Motor neuron (in vitro differentiated cells): ENCODE measurements around the gene ZCCHC2. TPM values are rescaled to one million over a fixed set of nuclear protein-coding genes. Genes with fewer than 3 reads are reported as not detected.

Experiments
- ATAC-seq, 8 experiments: fragments of 200-7000 bp; cut with Tn5 transposase; replicated peaks in 6 of 8; 2 replicates each; pipeline ENCODE4 v1.8.0; 2021; ENCODE audit warnings: mild to moderate bottlenecking in 8 of 8, moderate library complexity in 8 of 8
- H3K27ac ChIP-seq, 2 donors: fragments of 250-450 bp; sonication (Bioruptor Pico); 2 replicates each; pipeline ENCODE4 v1.9.0; 2021; ENCODE audit warnings: antibody characterized with exemption in 2 of 2, mild to moderate bottlenecking in 2 of 2, moderate library complexity in 1 of 2
- H3K4me1 ChIP-seq, 2 donors: fragments of 250-450 bp; sonication (Bioruptor Pico); replicated peaks in 1 of 2; 2 replicates each; pipeline ENCODE4 v1.6.1; 2021; ENCODE audit warnings: antibody characterized with exemption in 2 of 2, mild to moderate bottlenecking in 2 of 2, moderate library complexity in 1 of 2
- H3K4me3 ChIP-seq, 5 donors: fragments of 250-450 bp; sonication (Bioruptor Pico); 2 replicates each; pipeline ENCODE4 v1.9.0; 2021; ENCODE audit warnings: antibody characterized with exemption in 5 of 5, mild to moderate bottlenecking in 5 of 5, moderate library complexity in 4 of 5
- WGBS, 10 experiments: fragments of 450-650 bp; shearing (Covaris generic); methylation state at CpG; one replicate each; pipeline ENCODE4 v1.0.0; 2022; 5-methylcytosine and 5-hydroxymethylcytosine counted together
- in situ Hi-C, 9 experiments: fragments of 400-800 bp; cut with MboI; loops; one replicate each; pipeline ENCODE4 v1.15.0; 2021; ENCODE audit warnings: low sequenced_read_pairs in 9 of 9, low pct_unique_long_range_greater_than_20kb in 2 of 9; ENCODE audit not compliant: unreplicated experiment in 9 of 9
- total RNA-seq, 8 experiments: library from RNA; unstranded; fragments of 300-600 nt; gene quantifications; 2 replicates each; pipeline versions ENCODE4 v1.2.3 to v1.2.4, GENCODE V29; 2022

The ZCCHC2 gene
- total RNA-seq, 8 experiments from 2014 or later: 6.0 to 18.2 (median 12.0) TPM

GRCh38 chr18:62610701-62611411 lies 88.0 kb downstream of the ZCCHC2 start:
- in situ Hi-C loops: no loop called here
- Histone ChIP-seq H3K4me1 (peaks cover 20 to 35% of the 10 kb centered on the region in 2 donors), H3K27ac (peak overlapping the region in 1 of 2 donors; percentile 2), H3K4me3 (no peak overlapping the region)
- peak in 5 of 8 experiments; percentile 69 to 83 (median 82) for ATAC-seq
- 13 to 80% (median 31%) methylated on average over 1 to 11 of the region's 24 CpGs; no CpG with 5 or more reads in 2 of the 10 experiments for WGBS, 10 experiments

- Histone ChIP-seq H3K4me3 (no peak overlapping the region), H3K4me1 (peaks cover 20 to 28% of the 10 kb centered on the region in 2 donors), H3K27ac (no peak overlapping the region)
- in situ Hi-C loops: no loop called here
- 20 to 100% (median 90%) methylated on average over 1 to 5 of the region's 32 CpGs; no CpG with 5 or more reads in 4 of the 10 experiments for WGBS, 10 experiments
- ATAC-seq: peak in 5 of 8 experiments; percentile 18 to 64 (median 38)
Measured at GRCh38 chr18:62611453-62612288, 88.8 kb downstream of the ZCCHC2 start.

DNA sequence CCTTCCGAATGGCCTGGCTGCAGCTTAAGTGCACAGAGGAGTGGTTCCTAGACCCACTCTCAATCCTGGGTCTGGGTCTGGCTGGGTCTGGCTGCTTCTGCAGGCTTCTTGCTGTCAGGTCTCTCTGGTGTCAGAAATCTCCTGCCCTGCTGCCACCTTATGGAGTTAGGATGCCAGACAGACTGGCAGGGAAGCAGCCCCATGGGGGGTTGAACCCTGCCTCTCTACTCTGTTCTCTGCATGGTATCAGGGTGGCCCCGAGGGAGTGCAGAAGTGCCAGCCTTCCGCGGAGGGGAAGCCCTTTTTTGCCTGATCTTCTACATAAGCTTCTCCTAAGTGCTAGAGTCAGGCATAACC lies 89.4 kb downstream of the ZCCHC2 start:
- H3K4me1 ChIP-seq: peaks cover 20 to 28% of the 10 kb centered on the region in 2 donors
- WGBS, 10 experiments: 60 to 100% (median 88%) methylated on average over 1 to 3 of the region's 4 CpGs; no CpG with 5 or more reads in 5 of the 10 experiments
- in situ Hi-C loops: no loop called here
- H3K27ac ChIP-seq: no peak overlapping the region
- peak in 1 of 8 experiments; percentile 5 for ATAC-seq
- H3K4me3 ChIP-seq: no peak overlapping the region

DNA sequence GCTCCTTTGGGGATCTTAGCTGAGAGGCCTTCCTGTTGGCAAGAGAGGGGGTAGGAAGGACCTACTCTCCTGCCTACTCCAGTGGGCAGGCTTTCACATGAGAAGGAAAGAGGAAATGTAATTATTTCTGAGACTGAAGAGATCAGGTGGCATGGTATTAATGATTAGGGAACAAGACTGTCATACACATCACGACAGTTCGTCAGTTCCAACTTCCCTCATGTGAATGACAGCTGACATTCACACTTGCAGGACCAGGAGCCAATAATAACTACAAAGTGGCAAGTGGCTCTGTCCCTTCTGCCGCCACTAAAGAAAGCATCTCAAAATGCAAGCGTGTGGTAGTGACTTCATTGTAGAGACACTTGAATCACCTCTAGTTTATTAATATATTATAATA lies 90.0 kb downstream of the ZCCHC2 start:
- Histone ChIP-seq H3K27ac (no peak overlapping the region), H3K4me1 (peaks cover 20 to 28% of the 10 kb centered on the region in 2 donors), H3K4me3 (no peak overlapping the region)
- WGBS, 10 experiments: 80 to 100% (median 100%) methylated on average over 1 to 4 of the region's 4 CpGs; no CpG with 5 or more reads in 2 of the 10 experiments
- no peak for ATAC-seq
- in situ Hi-C loops: no loop called here

GRCh38 chr18:62614494-62614893 lies 91.7 kb downstream of the ZCCHC2 start:
- in situ Hi-C loops: no loop called here
- Histone ChIP-seq H3K4me1 (peaks cover 20 to 28% of the 10 kb centered on the region in 2 donors), H3K4me3 (no peak overlapping the region), H3K27ac (no peak overlapping the region)
- no peak for ATAC-seq
- WGBS, 10 experiments: 80 to 100% (median 95%) methylated on average over 1 to 9 of the region's 9 CpGs; no CpG with 5 or more reads in 2 of the 10 experiments

GRCh38 chr18:62616331-62616805 lies 93.5 kb downstream of the ZCCHC2 start:
- Histone ChIP-seq H3K27ac (no peak overlapping the region), H3K4me3 (no peak overlapping the region), H3K4me1 (peaks cover 5 to 12% of the 10 kb centered on the region in 2 donors)
- 4 to 100% (median 59%) methylated on average over 1 to 17 of the region's 18 CpGs; no CpG with 5 or more reads in 2 of the 10 experiments for WGBS, 10 experiments
- in situ Hi-C loops: no loop called here
- peak in 1 of 8 experiments; percentile 47 for ATAC-seq

DNA sequence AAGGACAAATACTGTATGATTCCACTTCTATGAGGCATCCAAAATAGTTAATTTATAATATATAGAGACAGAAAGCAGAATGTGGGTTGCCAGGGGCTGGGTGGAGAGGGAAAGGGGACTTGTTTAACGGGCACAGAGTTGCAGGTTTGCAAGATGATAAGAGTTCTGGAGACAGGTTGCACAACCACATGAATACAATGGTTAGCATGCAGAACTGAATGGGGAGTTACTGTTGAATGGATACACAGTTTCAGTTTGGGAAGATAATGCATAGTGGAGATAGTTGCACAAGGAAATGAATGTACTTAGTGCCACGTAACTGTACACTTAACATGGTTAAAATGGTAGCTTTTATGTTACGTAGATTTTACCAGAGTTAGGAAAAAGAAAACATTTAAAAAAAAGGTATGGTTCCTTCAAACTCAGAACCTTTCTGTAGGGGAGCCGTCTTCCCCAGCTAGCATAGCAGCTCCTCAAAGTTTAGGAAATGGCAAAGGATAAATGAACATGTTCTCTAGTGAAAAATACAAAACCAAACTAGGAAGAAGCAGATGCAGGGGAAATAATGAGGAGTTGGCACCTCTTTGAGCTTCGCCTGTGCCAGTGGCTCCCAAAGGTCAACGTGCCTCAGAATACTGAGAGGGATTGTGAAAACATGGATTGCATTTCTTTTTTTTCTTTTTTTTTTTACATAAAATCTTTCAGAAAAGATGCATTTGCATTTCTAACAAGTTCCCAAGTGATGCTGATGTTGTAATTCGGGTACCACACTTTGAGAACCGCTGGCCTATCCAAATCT lies 95.2 kb downstream of the ZCCHC2 start:
- no peaks in the 10 kb centered on the region for H3K4me1 ChIP-seq
- WGBS, 10 experiments: 65 to 100% (median 84%) methylated on average over 2 to 8 of the region's 8 CpGs
- in situ Hi-C loops: no loop called here
- no peak for ATAC-seq
- no peak overlapping the region for H3K27ac ChIP-seq
- no peak overlapping the region for H3K4me3 ChIP-seq

- H3K4me1 ChIP-seq: no peaks in the 10 kb centered on the region
- no peak for ATAC-seq
- no peak overlapping the region for H3K4me3 ChIP-seq
- in situ Hi-C loops: no loop called here
- no peak overlapping the region for H3K27ac ChIP-seq
- WGBS, 10 experiments: 80 to 83% methylated on average over 1 of the region's 1 CpG; no CpG with 5 or more reads in 8 of the 10 experiments
Measured at GRCh38 chr18:62618735-62619134, 95.9 kb downstream of the ZCCHC2 start.

DNA sequence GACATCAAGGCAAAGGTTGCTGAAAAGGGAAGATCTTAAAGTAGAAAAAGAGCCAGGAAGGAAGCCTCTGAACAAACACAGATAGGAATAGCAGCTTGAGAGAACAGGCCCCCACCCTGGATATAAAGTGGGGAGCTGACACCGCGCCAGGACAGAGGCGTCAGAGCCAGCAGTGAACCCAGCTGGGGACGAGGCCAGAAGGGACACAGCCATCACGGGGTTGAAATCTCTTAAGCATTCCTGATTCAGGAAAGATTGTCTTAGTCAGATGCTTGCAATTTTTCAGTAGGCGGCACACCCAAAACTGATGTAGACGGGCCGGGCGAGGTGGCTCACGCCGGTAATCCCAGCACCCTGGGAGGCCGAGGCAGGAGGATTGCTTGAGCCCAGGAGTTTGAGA lies 98.7 kb downstream of the ZCCHC2 start:
- WGBS, 10 experiments: 27 to 99% (median 92%) methylated on average over 3 to 8 of the region's 12 CpGs; no CpG with 5 or more reads in 4 of the 10 experiments
- ATAC-seq: peak in 3 of 8 experiments; percentile 57 to 90 (median 86)
- in situ Hi-C loops: no loop called here

DNA sequence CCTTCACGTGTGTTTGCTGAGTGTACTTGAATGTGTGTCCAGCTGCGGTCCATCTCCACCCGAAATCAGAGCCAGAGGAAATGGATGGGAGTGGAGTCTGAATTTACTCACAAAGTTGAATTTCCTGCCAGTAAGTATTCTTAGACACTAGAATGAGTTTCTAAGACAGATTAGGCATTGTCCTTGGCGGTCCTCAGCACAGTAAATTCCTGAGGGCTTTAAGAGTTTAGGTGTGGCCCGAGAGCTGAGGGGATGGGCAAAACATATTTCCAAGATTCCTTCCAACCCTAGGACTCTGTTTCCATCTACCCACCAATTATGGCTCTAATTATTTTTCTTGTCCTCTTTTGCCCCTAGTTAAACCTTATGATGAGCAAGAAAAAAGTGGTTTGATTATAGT lies 102.2 kb downstream of the ZCCHC2 start:
- H3K27ac ChIP-seq: no peak overlapping the region
- ATAC-seq: peak in 3 of 8 experiments; percentile 68 to 88 (median 74)
- in situ Hi-C loops: no loop called here
- no peaks in the 10 kb centered on the region for H3K4me1 ChIP-seq
- 0 to 90% (median 33%) methylated on average over 1 to 3 of the region's 5 CpGs; no CpG with 5 or more reads in 5 of the 10 experiments for WGBS, 10 experiments
- no peak overlapping the region for H3K4me3 ChIP-seq

More for the DNA sequence above, 98.7 kb downstream of the ZCCHC2 start:
- H3K4me1 ChIP-seq: no peaks in the 10 kb centered on the region
- no peak overlapping the region for H3K27ac ChIP-seq
- no peak overlapping the region for H3K4me3 ChIP-seq
